Measurements from ENCODE around the gene NGEF.

NGEF gene

GRCh38 chr2:233031556-233032500, 18.8 kb upstream of the NGEF start:
- Histone ChIP-seq H3K4me1 (ENCODE audit: control insufficient read depth in 1 of 2, insufficient read depth in 1 of 2, low read depth in 1 of 2, low read length in 1 of 2) (no peaks in the 10 kb centered on the region), H3K36me3 (no peaks in the 10 kb centered on the region), H3K27ac (no peak overlapping the region), H3K9me3 (no peaks in the 10 kb centered on the region), H3K27me3 (no peaks in the 10 kb centered on the region), H3K4me3 (ENCODE audit: low read depth in 1 of 2, low read length in 1 of 2) (no peak overlapping the region)
- no peak for TF ChIP-seq CTCF (IDR thresholded peaks at IDR 0.05)

- Histone ChIP-seq H3K27ac (no peak overlapping the region), H3K9me3 (no peaks in the 10 kb centered on the region), H3K4me3 (ENCODE audit: low read depth in 1 of 2, low read length in 1 of 2) (no peak overlapping the region), H3K27me3 (no peaks in the 10 kb centered on the region), H3K36me3 (no peaks in the 10 kb centered on the region), H3K4me1 (ENCODE audit: control insufficient read depth in 1 of 2, insufficient read depth in 1 of 2, low read depth in 1 of 2, low read length in 1 of 2) (no peaks in the 10 kb centered on the region)
- TF ChIP-seq CTCF (IDR thresholded peaks at IDR 0.05) = no peak
These were observed 16.3 kb upstream of the NGEF start for GRCh38 chr2:233029321-233029720.

GRCh38 chr2:233026198-233026813, 13.2 kb upstream of the NGEF start:
- H3K36me3 ChIP-seq = no peaks in the 10 kb centered on the region
- TF ChIP-seq CTCF (IDR thresholded peaks at IDR 0.05) = no peak

GRCh38 chr2:233025706-233026105, 12.7 kb upstream of the NGEF start:
- Histone ChIP-seq H3K4me1 (ENCODE audit: control insufficient read depth in 1 of 2, insufficient read depth in 1 of 2, low read depth in 1 of 2, low read length in 1 of 2) (no peaks in the 10 kb centered on the region), H3K9me3 (no peaks in the 10 kb centered on the region), H3K27me3 (no peaks in the 10 kb centered on the region), H3K27ac (no peak overlapping the region), H3K4me3 (ENCODE audit: low read depth in 1 of 2, low read length in 1 of 2) (no peak overlapping the region), H3K36me3 (no peaks in the 10 kb centered on the region)
- no peak for TF ChIP-seq CTCF (IDR thresholded peaks at IDR 0.05)

More at GRCh38 chr2:233026198-233026813, 13.2 kb upstream of the NGEF start:
- H3K27me3 ChIP-seq = no peaks in the 10 kb centered on the region
- no peak overlapping the region for H3K27ac ChIP-seq
- H3K4me3 ChIP-seq (ENCODE audit: low read depth in 1 of 2, low read length in 1 of 2) = no peak overlapping the region
- no peaks in the 10 kb centered on the region for H3K4me1 ChIP-seq (ENCODE audit: control insufficient read depth in 1 of 2, insufficient read depth in 1 of 2, low read depth in 1 of 2, low read length in 1 of 2)
- H3K9me3 ChIP-seq = no peaks in the 10 kb centered on the region

- H3K27me3 ChIP-seq = no peaks in the 10 kb centered on the region
- no peak overlapping the region for H3K27ac ChIP-seq
- no peak for TF ChIP-seq CTCF (IDR thresholded peaks at IDR 0.05)
- no peaks in the 10 kb centered on the region for H3K4me1 ChIP-seq (ENCODE audit: control insufficient read depth in 1 of 2, insufficient read depth in 1 of 2, low read depth in 1 of 2, low read length in 1 of 2)
- no peaks in the 10 kb centered on the region for H3K36me3 ChIP-seq
- H3K9me3 ChIP-seq = no peaks in the 10 kb centered on the region
- no peak overlapping the region for H3K4me3 ChIP-seq (ENCODE audit: low read depth in 1 of 2, low read length in 1 of 2)
These were observed 10.8 kb upstream of the NGEF start for GRCh38 chr2:233023761-233024410.
